NK-92 (cell line): ENCODE data around the gene MTHFR.

ENCODE experiments used
- DNase-seq: peaks from one replicate; lab custom pipeline; 2025; ENCODE audit not compliant: unreplicated experiment; lab: John Stamatoyannopoulos, UW

MTHFR gene

DNA sequence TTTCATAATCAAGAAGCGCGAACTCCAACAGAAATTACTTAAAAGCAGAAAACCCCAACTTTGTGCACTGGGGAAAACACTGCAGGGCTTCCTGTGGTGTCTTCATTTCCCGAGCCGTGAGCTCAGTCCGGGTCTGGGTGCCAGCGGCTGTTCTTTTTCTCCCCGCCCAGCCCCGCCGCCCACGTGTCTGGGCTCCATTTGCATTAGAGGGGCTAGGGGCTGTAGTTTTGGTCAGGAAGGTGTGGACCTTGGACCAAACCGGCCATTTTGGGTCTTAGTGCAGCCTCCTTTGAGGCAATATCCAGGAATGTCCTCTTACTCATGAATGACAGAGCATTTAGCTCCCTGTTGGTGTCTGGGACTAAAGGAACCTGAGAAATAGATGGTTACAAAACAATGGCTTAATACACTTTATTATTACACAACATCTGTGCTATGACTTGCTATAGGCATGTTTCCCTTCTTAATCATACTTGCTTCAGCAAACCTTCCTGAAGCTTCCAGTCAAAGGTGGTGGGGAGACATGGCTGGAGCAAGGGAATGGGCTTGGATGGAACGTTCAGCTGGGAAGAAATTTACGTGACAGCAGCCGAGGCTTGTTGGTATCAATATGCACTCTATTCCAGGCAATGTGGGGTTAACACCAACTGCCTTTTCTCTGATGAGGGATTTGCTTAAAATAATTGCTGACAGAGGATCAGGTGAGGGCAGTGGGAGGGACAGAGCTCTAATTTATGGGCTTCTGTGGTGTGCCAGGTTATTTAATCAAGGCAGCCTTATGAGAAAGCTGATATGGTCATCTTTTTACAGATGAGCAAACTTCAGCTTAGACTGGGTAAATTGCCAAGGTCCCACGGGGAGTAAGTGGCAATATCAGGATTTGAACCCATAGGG, 68.8 kb downstream of the MTHFR start:
- DNase-seq, result no peak

GRCh38 chr1:11735854-11736745, 69.7 kb downstream of the MTHFR start, which contains the start of gene AGTRAP:
AGTRAP (plus strand) TSS chr1:11736136; CDS start chr1:11736209, 73 bp downstream.
- DNase-seq, result no peak
